ENCODE data around the gene NDUFV1.
A peak's percentile ranks its signal among the peaks of the same experiment; 100 is the strongest.
"Not testable (repeated sequence)": the region's sequence is repeated elsewhere in the genome, so short reads cannot be mapped to it uniquely, and the experiment has no call there.

NDUFV1 gene

DNA sequence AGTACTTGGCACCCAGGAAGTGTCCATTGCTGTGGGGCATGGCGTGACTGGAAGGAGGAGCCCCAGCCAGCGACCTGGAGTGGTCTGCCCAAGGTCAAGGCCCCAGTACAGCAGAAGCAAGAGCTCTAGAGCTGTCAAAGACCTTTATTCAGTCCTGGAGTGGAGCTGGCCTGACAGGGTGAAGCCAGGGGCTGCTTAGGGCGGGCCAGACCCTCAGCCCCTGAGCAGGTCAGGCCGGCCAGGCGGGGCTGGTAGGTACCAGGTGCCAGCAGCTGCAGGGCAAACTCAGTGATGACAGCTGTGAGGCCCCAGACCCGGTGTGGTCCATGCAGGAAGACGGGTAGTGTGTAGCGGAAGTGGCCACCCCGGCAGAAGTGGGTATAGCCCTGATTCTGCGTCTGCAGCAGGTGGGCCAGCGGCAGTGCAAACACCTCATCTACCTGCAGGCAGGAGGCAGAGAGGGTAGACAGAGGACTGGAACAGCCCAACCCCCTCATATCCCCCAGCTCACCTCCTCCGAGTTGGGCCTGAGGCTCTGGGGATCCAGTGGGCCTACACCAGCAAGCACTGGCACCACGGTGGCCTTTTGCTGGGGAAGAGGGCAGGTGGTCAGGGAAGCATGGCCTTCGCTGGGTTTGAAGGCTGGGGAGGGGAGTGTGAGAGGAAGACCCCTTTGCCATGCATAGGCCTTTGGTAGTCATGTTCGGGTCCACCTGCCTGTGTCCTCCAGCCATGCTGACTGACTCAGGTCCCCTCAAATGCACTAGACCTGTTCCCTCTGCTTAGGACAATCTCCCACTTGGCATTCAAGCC, 21.3 kb downstream of the NDUFV1 start:
- DNase-seq: no peak

DNA sequence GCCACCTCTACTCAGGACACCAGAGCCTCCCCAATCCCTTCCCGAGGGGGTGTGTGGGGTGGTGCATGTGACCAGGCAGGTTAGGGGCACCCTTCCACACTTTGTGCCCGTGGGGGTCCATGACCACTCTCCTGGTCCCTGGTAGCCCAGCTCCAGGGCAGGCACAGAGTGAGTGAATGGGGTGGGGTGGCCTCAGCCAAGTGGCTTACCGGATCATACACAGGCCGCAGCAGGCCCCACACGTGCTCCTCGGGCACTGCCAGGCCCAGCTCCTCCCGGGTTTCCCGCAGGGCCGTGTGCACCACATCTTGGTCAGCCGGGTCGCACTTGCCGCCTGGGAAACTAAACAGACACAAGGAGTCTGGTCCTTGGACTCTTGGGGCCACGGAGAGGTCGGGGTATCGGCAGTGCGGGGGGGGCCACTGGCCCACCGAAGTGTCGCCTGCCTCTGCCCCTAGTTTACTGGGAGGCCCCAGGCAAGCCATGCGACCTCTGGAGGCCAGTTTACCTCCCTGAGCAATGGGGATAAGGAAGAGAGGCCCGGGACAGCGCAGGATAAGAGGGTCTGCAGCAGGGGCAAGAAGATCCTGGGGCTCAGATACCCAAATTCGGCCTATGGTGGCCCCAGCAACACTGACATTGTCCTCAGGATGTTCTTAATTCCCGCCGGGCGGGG, 22.1 kb downstream of the NDUFV1 start:
- no peak for DNase-seq

DNA sequence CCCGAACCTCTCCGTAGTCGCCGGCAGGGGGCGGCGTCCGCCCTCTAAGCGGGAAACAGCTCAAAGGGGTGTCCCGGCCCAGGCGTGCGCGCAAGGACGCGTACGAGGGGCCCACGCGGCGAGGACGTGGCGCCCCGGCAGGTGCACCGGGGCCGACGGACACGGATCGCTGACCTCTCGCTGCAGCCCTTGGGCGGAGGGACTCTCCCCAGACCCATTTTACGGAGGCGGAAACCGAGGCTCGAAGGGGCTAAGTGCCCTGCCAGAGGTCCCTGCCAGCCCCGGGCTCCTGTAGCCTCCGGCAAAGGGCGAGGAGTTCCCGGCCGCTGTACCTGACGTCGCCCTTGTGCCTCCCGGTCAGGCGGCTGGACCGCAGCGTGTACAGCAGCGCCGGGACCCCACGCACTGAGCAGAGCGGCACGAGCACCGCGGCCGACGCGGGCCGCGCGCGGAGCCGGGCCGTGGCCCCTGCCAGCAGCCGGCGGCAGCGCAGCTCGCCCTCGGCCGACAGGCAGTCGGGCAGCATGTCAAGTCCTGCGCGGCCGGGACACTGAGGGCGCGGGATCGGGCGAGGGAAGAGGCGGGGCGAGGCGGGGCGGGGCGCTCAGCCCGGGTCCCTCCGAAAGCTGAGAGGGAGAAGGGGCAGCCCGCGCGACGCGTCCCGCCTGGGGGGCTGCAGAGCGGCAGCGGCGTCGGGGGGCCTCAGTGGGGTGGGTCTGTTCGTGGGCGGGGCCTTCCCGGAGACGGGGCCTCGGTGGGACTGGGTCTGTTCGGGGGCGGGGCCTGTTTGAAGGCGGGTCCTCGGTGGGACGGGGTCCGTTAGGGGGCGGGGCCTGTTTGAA, 22.9 kb downstream of the NDUFV1 start, which contains the start of gene NUDT8:
Gene NUDT8 (minus strand): TSS at position 552 of the 842 bp plus-strand sequence. CDS start 26 bp downstream, at position 526.
- DNase-seq: peak; percentile 61

DNA sequence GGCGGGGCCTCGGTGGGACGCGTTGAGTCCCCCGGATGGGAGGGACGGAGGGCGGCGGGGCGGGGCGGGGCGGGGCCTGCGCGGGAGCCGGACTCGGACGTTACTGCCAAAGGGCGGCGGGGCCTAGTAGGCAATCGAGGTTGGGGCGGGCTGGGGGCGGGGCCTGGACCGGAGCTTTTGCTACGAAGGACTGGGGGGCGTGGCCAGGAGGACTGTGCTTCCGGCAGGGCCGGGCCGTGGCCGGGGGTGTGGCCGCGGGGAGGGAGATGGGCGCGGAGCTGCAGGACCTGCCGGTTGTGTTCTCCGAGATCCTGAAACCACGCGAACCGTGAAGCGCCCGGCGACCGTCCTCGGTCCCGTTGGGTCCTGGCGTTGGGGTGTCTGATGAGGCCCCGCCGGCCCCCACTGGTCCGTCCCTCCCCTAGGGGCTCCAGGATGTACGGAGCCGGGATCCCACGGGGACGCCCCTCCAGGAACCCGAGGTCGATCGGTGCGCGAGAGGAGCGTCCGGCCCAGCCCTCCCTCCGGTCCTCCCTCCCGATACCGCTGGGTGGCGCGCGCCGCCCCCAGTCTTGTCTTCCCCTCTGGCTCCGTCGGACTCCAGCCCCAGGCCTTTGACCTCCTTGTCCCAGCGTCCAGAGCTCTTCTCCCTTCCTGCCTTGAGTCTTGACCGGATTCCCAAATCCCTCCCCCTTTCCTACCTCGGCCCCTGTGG, 23.6 kb downstream of the NDUFV1 start:
- peak; percentile 90 for DNase-seq

DNA sequence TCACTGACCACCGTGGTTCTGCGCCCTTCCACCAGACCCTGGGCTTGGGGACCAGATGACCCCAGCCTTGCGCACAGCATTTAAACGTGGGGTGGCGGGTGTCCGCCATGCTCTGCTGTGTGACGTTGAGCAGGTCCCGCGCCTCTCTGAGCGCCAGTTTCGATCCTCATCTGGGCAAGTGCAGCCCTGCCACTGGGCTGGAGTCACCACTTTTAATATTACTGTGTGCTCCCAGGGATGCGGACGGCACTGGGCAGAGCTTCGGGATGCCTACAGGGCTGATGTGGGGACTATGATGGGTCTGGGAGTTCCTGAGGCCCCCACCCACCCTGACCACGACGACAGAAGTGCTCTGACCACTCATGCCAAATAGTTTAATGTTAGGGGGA, 24.2 kb downstream of the NDUFV1 start:
- DNase-seq: no peak

DNA sequence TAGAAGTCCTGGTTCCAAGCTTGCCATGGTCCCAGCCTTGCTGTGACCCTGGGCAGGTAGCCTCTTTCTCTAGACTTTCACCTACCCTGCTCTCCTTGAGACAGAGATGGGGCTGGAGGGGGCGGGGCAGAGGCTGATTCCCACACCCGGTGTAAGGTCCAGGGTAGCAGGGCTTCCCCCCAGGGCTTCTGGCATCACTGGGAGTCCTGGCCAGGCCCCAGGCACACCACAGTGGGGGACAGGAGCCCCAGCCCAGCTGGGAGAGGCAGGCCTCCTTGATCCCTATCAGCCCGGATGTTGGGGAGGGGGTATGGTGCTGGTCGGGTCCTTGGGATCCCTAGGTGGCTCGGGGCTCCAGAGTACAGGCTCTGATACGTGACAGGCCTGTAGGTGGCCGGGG, 24.7 kb downstream of the NDUFV1 start:
- no peak for DNase-seq

DNA sequence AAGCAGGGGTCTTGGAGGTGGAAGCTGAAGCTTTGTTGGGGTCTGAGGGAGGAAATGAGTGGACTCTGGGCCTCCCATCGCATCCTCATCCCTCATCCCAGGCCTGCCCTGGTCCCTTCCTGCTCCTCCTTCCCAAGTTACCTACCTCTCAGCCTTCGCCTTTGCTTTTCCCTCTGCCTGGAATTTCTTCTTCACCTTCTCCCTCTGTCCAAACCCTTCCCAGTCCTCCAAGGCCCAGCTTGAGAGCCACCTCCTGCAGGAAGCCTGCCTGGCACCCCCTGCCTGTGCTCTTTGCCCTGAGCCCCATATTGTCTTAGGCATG, 25.1 kb downstream of the NDUFV1 start:
- no peak for DNase-seq

DNA sequence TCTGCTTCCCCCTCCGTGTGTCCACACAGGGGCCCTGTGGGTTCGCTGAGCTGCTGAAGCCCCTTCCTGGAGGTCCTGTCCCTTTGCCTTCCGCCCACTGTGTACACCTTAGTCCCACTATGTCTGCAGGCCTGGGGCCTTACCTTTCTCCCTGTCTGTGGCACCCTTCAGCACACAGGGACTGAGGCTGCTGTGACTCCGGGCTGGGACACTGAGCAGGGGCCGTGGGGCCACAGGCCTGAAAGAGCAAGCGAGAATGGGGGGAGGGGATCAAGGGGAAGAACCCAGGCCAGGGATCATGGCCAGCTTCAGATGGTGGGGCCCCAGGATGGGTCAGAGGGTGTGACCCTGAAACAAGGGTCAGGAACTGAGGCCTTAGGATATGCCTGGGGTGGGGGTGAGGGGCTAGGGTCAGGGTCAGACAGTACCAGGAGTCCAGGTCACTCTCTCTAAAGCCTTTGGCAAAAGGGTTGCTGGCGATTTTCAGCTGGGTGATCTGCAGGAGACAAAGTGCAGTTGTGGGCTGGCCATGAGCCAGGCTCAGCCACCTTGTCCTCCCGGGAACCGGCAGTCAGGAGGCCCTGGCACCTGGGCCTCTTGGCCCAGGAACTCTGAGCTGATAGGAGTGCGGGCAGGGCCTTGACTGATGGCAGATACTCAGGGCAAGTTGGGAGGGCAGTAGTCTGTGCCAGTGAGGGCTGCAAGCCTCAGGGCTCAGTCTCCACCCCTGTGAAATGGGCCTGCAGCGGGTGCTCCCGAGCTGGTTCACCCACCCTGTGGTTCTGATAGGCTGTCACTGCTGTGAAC, 25.6 kb downstream of the NDUFV1 start:
- DNase-seq: no peak

DNA sequence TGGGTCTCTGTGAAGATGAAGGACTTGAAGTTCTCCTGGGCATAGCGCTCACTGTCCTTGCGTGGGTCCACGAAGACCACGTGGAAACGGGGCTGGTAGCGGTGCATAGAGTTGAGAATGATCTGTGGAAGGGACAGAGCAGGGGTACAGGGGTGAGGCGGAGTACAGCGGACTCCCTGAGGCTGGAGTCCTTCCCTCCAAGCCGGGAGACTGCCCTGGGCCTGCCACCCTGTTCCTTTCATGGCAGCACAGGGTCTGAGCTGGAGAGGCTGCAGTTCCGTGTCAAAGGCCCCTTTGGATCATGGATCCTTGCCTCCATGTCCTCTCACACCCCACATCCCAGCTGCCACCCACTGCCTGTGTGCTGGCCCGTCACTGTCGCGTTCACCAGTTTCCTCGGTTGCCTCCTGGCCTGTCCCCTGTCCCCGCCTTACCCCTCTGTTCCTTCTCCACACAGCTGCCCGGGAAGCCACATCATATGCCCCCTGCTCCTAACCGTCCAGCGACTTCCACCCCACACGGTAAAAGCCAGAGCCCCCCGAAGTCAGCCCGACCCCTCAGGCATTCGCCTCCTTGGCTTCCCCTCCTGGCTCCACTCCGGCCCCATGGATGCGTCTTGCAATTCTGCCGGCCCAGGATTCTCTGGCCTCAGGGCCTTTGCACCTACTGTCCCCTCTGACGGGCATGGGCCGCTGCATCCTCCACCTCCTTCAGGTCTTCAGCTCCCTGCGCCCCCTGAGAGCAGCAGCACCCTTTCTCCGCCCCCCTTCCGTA, 26.4 kb downstream of the NDUFV1 start:
- no peak for DNase-seq

DNA sequence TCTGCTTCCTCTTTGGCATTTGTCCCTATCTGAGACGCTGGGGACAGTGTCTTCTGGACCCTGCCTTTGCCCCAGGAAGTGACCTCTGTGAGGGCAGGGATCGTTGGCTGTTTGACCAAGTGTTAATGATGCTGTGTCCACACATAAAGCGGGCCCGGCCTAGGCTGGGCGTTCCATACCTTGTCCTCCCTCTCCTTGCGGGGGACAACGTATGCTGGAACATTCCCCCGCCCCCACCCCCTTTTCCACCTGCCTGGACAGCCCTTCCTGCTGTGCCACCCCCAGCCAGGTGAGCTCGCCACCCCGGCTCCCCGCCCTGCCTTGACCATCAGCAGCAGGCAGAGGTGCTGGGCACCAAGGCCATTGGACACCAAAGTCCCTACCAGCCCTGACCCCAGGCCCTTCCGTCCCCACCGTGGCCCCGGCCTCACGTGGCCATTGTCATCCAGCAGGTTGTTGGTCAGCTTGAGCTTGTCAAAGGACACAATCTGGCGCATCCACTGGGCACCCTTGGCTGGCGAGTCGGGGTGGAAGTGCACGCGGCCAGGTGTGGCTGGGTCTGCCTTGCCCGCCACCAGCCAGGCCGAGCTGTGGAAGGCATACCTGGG, 27.1 kb downstream of the NDUFV1 start:
- no peak for DNase-seq

DNA sequence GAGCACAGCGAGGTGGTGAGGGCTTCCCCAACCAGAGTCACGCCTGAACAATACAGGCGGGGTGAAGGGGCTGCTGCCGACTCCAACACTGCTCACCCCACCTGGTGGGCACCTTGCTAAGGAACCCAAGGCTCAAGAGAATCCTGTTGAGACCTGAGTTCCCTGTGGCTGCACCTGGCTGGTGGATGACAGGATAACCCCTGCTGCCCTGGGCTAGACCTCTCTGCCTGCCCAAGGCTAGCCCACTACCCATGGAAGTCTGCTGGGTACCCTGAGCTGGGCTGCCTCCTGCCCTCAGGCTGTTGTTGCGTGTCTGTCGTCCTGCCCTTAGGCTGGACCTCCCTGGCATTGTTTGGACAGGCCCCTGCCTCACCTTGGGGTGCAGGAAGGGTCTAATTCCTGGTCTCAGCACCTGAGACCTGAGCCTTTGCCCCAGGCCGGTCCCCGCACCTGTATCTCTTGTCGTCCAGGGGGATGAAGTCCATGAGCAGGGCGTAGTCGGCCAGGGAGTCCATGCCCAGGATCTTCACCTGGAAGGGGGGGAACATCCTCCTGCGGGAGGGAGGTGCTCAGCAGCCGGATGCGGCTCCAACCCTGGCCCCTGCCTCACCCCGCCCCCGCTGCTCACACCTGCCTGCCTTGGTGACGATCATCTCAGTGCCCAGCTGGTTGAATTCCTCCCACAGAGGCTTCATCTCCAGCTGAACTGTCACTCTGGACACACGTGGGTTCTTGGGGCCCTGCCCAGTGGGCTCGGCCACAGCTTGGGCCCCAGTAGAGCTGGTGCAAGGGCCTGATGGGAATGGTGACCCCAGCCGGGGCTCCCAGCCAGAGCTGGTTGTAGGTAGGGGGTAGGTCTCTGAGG, 27.9 kb downstream of the NDUFV1 start:
- DNase-seq: no peak

DNA sequence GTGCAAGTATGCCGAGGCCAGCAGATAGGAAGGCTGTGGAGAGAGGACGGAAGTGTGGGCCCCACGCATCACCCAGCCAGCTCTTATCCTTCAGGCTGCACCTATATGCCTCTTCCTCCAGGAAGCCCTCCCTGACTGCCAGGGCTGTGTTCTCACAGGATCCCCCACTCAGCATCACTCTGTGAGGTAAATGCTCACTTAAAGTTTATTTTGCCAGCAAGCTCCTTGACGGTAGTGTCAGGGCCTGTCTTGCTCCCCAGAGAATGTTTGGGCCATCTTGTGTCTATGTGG, 28.4 kb downstream of the NDUFV1 start:
- DNase-seq: no peak

DNA sequence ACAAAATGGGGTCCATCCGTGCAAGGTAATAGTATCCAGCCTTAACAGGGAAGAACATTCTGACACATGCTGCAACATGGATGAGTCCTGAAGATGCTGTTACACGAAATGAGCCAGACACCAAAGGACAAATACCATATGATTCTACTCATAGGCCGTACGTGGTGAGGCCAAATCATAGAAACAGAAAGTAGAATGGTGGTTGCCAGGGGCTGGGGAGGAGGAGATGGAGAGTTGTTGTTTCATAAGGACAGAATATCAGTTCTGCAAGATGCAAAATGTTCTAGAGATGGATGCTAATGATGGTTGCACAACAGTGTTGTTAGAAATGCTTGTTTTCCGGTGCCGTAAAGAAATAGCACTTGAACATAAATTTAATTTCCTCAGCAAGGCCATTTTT, 30.2 kb downstream of the NDUFV1 start:
- DNase-seq: no peak

DNA sequence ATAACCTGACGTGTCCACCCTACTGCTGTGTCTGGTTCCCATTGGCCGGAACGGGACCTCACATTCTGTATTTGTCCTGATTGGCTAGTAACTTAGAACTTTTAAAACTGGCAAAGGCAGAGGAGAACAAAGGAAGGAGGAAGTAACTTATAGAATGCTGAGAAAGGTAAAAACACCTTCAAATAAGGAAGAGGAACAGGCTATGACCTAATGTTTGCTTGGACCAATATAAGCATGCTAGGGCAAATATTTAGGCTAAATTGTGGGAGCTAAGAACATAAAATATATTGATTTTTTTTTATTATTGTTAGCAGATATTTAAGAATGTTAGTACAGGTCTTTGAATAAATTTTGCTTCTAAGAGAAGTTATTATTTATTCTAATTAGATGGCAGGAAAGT, 30.7 kb downstream of the NDUFV1 start:
- not testable (repeated sequence) for DNase-seq

DNA sequence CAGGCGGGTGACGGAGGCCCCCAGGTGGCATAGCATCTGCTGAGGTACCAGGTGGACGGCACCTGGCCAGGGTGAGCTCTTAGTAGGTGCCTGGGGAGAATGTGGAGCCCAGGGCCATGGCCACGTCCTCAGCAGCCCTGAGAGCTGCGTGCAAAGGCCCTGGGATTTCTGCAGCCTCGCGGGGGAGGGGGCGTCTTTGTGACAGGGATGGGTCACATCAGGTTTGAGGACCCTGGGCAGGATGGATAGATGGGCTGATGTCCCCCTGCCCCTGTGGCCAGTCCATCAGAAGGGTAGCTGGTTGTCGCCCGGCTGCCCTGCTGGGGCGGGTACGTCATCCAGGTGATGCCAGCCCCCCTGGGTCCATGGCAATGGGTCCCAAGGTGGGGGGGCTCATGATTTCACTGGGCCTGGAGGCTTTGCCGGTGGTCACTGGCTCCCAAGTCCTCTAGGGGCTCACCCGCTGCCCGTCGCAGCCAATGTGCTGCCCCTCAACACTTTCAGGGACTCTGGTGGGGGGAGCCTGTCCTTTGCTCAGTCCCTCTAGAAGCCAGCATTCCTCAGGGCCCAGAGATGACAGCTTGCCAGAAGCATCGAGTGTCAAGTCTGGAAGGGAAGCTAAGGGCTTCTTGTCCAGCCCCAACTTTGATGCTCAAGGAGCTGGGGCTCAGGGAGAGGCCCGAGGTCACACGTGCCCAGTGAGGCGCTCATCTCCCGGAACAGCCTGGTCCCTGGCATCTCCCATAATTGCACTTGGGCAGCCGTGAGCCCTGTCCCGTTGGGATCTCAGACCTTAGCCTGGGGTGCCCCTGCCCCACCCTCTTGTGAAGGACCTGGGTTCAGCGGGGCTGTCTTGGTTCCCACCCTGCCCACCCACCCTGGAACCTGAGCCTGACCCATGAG, 32.0 kb downstream of the NDUFV1 start:
- no peak for DNase-seq

DNA sequence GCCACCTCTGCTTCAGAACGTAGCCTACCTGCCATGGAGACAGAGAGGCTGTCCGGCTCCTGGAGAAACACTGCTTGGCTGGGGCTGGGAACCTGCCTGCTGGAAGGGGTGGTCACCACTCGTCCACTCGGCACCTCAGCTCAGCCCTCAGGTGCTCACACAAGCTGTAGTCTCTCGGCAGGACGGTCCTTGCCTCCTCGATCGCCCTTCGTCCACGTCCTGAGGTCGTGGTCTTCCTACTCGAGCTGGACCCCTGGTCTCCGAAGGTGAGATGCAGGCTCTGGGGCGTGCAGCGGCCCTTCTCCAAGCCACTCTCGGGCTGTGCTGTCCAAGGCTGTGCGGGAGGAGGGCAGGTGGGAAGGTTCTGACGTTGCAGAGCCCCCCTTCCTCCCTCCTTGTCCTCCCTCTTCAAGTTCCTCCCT, 32.7 kb downstream of the NDUFV1 start, which contains the start of gene TBX10:
Gene TBX10 (minus strand): TSS at position 326 of the 422 bp plus-strand sequence. CDS start 291 bp downstream, at position 35.
- no peak for DNase-seq

DNA sequence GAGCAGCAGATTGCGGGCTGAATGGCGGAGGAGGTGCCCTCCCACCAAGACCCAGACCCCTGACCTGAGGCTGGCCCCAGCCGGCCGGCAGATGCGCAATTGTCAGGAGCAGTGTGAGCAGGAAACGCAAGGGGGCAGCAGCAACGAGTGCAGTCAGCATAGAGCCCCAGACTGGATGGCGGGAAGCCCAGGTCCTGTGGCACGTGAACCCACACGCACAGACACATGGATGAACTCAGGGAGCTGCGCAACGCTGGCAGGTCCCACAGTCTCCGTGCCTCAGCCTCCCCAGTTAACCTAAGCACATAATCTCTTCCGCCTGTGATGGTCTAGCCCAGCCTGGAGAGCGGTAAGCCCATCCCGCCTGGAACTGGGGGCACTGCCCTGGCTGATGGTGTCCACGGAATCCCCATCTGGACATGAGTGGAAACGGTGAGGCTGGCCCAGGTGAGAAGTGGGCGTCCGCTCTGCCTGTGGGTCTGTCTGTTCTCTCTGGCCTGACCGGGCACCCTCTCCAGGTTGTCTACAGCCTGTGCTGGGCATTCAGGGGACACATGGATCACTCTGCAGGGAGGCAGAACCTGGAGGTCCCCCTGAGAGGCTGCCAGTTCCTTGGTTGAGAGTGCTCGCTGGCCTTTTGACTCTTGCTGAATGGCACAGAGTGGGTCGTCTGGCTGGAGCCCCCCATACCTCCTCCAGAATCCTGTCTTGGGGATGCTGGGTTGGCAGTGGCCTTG, 33.5 kb downstream of the NDUFV1 start:
- peak; percentile 21 for DNase-seq

DNA sequence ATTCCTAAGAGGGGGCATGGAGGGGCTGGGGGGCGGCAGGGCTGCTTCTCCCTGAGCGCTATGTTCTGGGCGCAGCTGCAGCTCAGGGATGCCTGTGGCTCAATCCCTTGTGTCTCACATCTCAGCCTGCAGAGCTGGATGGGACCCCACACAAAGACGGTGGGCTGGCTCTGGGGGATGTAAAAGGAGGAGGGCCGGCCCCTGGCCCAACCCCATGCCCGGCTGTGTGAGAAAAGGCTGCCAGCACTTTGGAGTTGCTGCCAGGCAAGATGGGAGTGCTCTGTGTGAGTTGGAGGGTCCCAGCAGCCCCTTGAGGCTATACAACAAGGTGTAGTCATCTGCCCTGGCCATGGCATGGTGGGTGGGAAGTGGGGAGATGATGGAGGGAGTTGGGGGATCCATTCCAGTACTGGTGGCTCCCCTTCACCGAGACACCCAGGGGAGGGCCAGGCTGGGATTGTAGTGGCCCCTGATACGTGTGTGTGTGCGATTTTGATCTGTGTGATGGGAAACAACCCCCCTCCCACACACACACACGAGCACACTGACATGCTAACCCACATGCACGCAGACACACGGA, 34.1 kb downstream of the NDUFV1 start:
- no peak for DNase-seq

Measured in NCI-H226 (cell line).